ENCODE data around the gene SPINK1.

Gene SPINK1

DNA sequence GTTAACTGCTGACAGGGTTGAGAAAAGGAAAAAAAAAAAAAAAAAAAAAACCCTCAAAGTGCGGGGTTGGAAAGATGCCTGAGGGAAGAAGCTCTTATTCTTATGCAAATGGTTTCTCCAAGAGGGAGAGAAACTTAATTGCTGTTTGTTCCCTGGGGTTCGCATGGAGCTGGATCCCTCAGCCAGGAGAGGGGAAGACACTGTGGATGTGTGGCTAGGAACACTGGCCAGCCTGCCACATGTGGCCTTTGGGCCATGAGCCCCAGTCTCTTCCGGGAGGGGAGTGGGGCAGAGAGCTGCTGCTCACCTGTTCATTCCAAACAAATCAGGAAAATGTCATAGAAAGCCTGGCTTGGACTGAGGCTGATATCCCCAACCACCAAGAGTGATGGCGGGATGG lies 37.6 kb upstream of the SPINK1 start:
- H4K20me1 ChIP-seq (ENCODE audit: insufficient read depth, low read length), result no peaks in the 10 kb centered on the region
- no peak overlapping the region for H2AFZ ChIP-seq (ENCODE audit: low read depth, low read length)
- H3K36me3 ChIP-seq (replicated peaks; ENCODE audit: low read depth, low read length), result no peaks in the 10 kb centered on the region
- H3K79me2 ChIP-seq (ENCODE audit: low read length), result no peaks in the 10 kb centered on the region
- H3K4me2 ChIP-seq (ENCODE audit: low read length), result no peak overlapping the region
- no peak overlapping the region for H3K4me3 ChIP-seq (ENCODE audit: low read length)
- no peak overlapping the region for H3K9ac ChIP-seq (ENCODE audit: low read length)
- no peak for TF ChIP-seq EZH2phosphoT487 (IDR thresholded peaks at IDR 0.05; ENCODE audit: low read depth)
- TF ChIP-seq, protein P1, sequence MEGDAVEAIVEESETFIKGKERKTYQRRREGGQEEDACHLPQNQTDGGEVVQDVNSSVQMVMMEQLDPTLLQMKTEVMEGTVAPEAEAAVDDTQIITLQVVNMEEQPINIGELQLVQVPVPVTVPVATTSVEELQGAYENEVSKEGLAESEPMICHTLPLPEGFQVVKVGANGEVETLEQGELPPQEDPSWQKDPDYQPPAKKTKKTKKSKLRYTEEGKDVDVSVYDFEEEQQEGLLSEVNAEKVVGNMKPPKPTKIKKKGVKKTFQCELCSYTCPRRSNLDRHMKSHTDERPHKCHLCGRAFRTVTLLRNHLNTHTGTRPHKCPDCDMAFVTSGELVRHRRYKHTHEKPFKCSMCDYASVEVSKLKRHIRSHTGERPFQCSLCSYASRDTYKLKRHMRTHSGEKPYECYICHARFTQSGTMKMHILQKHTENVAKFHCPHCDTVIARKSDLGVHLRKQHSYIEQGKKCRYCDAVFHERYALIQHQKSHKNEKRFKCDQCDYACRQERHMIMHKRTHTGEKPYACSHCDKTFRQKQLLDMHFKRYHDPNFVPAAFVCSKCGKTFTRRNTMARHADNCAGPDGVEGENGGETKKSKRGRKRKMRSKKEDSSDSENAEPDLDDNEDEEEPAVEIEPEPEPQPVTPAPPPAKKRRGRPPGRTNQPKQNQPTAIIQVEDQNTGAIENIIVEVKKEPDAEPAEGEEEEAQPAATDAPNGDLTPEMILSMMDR (IDR thresholded peaks at IDR 0.05; ENCODE audit: low read depth, low read length), result no peak
- H3K27me3 ChIP-seq (ENCODE audit: low read depth, low read length), result no peaks in the 10 kb centered on the region
- no peaks in the 10 kb centered on the region for H3K4me1 ChIP-seq (ENCODE audit: low read length)
- H3K9me3 ChIP-seq (ENCODE audit: insufficient read depth, low read length), result no peaks in the 10 kb centered on the region
- H3K27ac ChIP-seq (ENCODE audit: low read length), result no peak overlapping the region

DNA sequence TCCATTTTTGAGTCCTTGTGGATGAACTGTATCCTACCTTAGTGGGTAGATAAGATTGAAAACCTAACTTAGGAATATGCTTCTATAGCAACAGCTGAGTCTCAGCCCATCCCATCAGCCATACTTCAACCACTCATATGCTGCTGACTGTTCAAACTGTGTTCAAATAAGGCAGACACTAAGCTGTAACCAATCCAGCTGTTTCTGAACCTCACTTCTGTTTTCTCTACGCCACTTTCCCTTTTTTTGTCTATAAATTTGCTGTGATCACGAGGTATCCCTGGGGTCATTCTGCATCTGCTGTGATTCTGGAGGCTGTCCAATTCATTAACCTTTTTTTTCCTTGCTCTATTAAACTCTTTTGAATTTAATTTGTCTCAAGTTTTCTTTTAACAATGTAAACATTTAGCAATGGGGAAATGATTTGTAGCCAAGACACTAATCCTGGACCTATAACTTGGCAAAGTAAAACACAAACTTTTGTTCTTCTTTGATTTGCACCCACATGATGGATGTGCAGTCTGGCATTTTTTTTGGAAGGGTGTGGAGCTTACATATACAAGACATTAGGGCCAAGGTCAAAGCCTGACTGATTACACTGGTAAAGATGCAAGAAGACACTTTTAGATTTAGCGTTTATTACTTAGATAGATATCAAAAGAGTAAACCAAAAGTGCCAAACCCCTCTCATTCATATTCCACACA lies 32.1 kb upstream of the SPINK1 start:
- Histone ChIP-seq H3K79me2 (ENCODE audit: low read length) (no peaks in the 10 kb centered on the region), H3K9me3 (ENCODE audit: insufficient read depth, low read length) (no peaks in the 10 kb centered on the region), H3K27ac (ENCODE audit: low read length) (no peak overlapping the region), H3K4me2 (ENCODE audit: low read length) (no peak overlapping the region), H4K20me1 (ENCODE audit: insufficient read depth, low read length) (no peaks in the 10 kb centered on the region), H3K27me3 (ENCODE audit: low read depth, low read length) (no peaks in the 10 kb centered on the region), H3K4me3 (ENCODE audit: low read length) (no peak overlapping the region), H2AFZ (ENCODE audit: low read depth, low read length) (no peak overlapping the region), H3K36me3 (replicated peaks; ENCODE audit: low read depth, low read length) (no peaks in the 10 kb centered on the region), H3K4me1 (ENCODE audit: low read length) (no peaks in the 10 kb centered on the region), H3K9ac (ENCODE audit: low read length) (no peak overlapping the region)
- TF ChIP-seq EZH2phosphoT487 (IDR thresholded peaks at IDR 0.05; ENCODE audit: low read depth), result no peak
- TF ChIP-seq, protein P1 (IDR thresholded peaks at IDR 0.05; ENCODE audit: low read depth, low read length), result no peak

DNA sequence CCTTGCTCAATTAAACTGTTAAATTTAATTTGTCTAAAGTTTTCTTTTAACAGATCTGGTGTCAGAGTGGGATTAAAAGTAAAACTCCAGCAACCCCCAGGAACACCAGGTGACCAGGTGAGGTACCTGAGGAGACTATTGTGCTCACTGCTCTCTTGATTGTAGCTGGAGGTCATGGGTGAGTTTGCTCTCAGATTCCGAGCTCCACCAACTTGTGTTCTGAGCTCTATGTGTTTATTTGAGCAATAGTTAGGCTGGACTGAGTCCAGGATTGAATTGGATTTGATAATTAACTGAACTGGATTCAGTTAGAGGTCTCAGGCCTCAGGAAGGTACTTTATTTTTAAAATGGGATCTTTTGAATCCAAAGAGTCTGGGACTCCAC lies 29.2 kb upstream of the SPINK1 start:
- H3K9me3 ChIP-seq (ENCODE audit: insufficient read depth, low read length), result no peaks in the 10 kb centered on the region
- TF ChIP-seq EZH2phosphoT487 (IDR thresholded peaks at IDR 0.05; ENCODE audit: low read depth), result no peak
- TF ChIP-seq, protein P1 (IDR thresholded peaks at IDR 0.05; ENCODE audit: low read depth, low read length), result no peak
- no peak overlapping the region for H3K4me3 ChIP-seq (ENCODE audit: low read length)
- no peak overlapping the region for H3K9ac ChIP-seq (ENCODE audit: low read length)
- H3K27ac ChIP-seq (ENCODE audit: low read length), result no peak overlapping the region
- H3K4me2 ChIP-seq (ENCODE audit: low read length), result no peak overlapping the region
- no peaks in the 10 kb centered on the region for H3K27me3 ChIP-seq (ENCODE audit: low read depth, low read length)
- no peak overlapping the region for H2AFZ ChIP-seq (ENCODE audit: low read depth, low read length)
- no peaks in the 10 kb centered on the region for H3K36me3 ChIP-seq (replicated peaks; ENCODE audit: low read depth, low read length)
- no peaks in the 10 kb centered on the region for H4K20me1 ChIP-seq (ENCODE audit: insufficient read depth, low read length)
- H3K4me1 ChIP-seq (ENCODE audit: low read length), result no peaks in the 10 kb centered on the region
- no peaks in the 10 kb centered on the region for H3K79me2 ChIP-seq (ENCODE audit: low read length)

DNA sequence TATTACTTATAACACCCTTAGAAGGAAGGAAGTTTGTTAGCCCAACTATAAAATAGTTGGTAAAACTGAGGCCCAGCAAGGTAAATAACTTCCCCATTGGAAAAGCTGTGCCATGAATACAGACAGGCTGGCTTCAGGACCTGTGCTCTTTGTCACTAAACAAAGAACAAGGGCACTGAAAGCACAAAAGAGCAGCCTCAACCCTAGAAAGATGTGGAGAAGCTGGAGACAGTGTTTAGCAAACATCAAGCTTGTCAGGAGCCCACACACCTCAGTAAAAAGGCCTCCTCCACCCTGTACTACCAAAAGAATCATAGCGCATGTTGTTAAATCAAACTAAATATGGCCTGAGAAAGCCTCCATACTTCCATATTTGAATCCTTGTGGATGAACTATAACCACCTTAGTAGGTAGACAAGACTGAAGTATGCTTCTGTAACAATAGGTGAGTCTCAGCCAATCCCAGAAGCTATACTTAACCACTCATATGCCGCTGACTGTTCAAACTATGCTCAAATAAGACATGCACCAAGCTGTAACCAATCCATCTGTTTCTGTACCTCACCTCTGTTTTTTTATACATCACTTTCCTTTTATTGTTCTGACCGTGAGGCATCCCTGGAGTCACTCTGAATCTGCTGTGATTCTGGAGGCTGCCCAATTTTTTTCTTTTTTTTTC lies 28.6 kb upstream of the SPINK1 start:
- TF ChIP-seq, protein P1 (IDR thresholded peaks at IDR 0.05; ENCODE audit: low read depth, low read length), result no peak
- TF ChIP-seq EZH2phosphoT487 (IDR thresholded peaks at IDR 0.05; ENCODE audit: low read depth), result no peak
- H3K4me2 ChIP-seq (ENCODE audit: low read length), result no peak overlapping the region
- H3K9ac ChIP-seq (ENCODE audit: low read length), result no peak overlapping the region
- no peaks in the 10 kb centered on the region for H3K9me3 ChIP-seq (ENCODE audit: insufficient read depth, low read length)
- H3K36me3 ChIP-seq (replicated peaks; ENCODE audit: low read depth, low read length), result no peaks in the 10 kb centered on the region
- H3K4me3 ChIP-seq (ENCODE audit: low read length), result no peak overlapping the region
- no peaks in the 10 kb centered on the region for H3K79me2 ChIP-seq (ENCODE audit: low read length)
- no peaks in the 10 kb centered on the region for H3K27me3 ChIP-seq (ENCODE audit: low read depth, low read length)
- H4K20me1 ChIP-seq (ENCODE audit: insufficient read depth, low read length), result no peaks in the 10 kb centered on the region
- H3K27ac ChIP-seq (ENCODE audit: low read length), result no peak overlapping the region
- no peak overlapping the region for H2AFZ ChIP-seq (ENCODE audit: low read depth, low read length)
- no peaks in the 10 kb centered on the region for H3K4me1 ChIP-seq (ENCODE audit: low read length)

Measured in OCI-LY3 (cell line).